ENCODE data around the gene CDC20B.
"Not testable (repeated sequence)": the region's sequence is repeated elsewhere in the genome, so short reads cannot be mapped to it uniquely, and the experiment has no call there.

CDC20B gene

DNA sequence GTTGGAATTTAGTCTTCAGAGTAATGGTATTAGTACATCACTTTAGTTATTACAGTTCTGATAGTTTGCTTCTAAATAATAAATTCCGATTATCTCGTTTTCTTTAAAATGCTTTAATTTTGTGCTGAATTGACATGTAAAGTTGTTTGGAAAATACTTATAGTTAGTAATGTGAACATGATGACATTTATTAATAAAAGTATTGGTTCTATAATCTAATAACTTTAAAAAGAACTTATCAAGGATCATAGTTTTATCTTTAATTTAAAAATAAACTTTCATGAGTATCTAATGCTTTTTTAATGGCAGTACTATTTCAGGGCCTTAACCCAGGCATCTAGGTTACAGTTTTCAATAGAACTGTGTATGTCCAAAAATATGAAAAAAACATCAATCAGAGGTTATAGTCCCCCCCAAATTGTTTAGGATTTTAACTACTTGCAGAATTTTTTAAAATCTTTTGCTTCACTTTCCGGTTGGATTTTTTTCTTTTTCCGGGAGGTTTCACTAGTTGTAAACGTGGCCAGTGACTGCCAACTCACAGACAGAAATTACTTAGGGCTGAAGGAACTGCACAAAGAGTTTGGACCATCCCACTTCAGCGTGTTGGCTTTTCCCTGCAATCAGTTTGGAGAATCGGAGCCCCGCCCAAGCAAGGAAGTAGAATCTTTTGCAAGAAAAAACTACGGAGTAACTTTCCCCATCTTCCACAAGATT, 12.3 kb downstream of the CDC20B start:
- DNase-seq, result no peak

GRCh38 chr5:55159763-55160492, 13.0 kb downstream of the CDC20B start, which contains the start of gene GPX8:
GPX8 (plus strand) TSS chr5:55160171; CDS start chr5:55160193, 22 bp downstream.
- no peak for DNase-seq

DNA sequence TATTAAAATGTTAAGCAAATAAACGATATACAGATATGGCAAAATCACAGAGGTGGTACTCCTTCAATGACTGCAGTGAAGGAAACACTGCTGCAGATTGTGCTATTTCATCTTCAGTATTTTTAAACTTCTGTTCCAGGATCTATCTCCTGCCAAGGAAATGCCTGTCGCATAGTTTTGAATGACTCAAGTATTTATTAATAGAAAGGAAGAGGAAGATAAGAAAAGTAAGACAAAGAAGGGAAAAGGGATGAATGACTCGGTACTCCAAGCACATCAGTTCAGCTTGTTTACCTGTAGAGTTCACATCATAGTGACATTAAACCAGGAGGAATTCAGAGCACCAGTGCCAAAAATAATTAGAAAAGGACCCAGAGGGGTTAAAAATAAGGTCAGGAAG, 18.1 kb downstream of the CDC20B start:
- no peak for DNase-seq

GRCh38 chr5:55151923-55152842, 20.8 kb downstream of the CDC20B start:
- no peak for DNase-seq

DNA sequence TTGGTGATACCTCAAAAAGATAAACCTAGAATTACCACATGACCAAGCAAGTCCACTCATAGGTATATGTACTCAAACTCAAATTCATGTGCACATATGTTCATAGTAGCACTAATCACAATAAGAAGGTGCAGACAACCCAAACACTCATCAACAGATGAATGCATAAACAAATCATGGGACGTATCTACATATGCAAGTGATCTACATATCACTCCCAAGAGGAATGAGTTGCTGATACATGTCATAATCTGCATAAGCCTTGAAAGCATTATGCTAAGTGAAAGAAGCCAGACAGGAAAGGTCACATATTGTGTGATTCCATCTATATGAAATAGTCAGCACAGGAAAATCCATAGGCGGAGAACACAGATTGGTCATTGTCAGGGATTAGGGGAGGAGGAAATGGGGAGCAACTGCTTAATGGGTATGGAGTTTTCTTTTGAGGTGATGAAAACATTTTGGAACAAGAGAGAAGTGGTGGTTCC, 23.6 kb downstream of the CDC20B start:
- no peak for DNase-seq

DNA sequence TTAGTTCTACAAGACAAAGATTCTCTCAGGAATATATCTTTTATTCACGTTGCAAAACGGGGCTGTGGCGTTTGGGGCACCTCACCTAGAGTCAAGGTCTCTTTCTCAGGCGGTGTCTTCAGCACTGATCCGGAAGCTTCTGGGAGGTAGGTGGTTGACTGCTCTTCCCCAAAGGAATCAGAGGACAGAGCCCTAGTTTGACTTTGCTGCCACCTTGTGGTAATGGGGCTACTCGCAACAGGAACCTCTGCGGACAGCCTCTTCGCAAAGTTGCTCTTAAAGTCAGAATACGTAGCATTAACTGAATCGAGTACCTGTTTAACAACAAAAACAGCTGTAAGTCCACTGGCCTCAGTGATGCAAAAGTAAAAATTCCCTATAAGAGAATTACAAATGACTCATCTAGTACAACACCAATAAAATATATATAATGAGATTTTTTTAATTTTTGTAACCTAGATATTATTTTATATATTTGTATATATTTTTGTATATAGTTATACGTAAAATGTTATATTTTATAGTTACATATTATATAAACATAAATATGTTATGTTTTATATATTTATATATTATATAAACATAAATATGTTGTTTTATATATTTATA, 26.3 kb downstream of the CDC20B start:
- DNase-seq, result peak; percentile 27

- no peak for DNase-seq
Observed at GRCh38 chr5:55146080-55146479, 26.9 kb downstream of the CDC20B start.

GRCh38 chr5:55143624-55144023, 29.4 kb downstream of the CDC20B start:
- no peak for DNase-seq

DNA sequence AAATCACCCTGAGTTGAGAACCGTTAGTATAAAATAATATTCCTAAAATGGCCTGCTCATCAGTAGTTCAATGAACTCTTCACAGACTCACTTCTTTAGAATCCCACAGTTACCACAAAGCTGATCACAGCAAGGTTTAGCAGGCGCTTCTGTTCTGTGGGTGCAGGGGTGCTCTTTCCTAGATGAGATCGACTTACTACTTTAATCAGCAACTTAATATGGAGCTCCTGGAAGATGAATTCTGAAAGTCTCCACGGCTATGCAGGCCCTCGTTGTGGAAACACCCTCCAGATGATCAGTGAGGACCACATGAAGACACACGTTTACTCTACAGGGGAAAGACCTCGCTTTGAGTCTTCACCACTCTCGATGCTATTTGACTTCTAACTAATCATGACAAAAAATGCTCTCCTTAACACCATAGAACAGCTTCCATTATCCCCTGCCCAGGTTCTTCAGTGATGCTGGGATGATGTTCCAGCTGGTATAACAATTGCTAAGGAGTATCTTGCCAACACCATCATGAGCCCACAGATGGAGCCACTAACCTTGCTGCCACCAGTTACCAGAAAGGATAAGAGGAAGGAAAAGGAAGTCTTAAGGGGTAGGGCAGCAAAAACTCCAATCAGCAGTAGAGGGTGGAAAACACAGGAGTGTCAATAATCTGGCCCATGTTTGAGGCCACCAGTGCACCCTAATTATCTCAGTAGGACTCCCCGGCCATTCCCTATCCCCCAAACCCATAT, 30.9 kb downstream of the CDC20B start:
- no peak for DNase-seq

DNA sequence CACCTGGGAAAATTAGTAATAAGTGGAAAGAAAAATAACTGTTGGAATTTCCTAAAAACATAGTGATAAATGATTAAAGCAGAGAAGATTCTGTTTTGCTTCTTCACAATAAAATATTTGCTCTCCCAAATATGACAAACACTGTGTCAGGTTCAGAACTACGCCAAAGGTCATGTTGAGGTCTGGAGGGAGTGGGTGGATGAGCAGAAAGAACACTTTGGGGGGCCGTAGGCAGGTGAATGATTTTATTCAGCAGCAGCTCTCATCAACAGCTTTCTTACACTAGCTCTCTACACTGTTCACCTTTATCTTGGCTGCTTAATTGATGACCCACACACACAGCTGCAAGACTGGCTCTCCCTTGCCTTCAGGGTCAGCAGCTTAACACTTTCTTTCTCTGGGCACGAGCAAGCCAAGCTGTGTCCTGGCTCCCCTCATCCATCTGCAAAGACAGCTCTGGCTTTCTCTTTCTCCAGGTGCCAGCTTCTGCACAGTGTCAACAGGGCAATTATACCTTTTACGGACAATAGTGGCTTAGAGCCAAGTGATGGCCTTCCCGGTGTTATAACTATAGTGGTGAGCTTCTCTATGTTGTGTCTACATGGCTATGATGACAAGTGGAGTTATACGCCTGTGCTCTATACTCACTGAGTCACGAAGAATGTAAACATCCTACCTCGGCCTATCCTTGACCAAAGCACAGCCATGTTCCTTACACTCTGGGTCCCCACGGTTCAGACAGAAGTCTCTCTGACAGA, 31.9 kb downstream of the CDC20B start:
- no peak for DNase-seq

DNA sequence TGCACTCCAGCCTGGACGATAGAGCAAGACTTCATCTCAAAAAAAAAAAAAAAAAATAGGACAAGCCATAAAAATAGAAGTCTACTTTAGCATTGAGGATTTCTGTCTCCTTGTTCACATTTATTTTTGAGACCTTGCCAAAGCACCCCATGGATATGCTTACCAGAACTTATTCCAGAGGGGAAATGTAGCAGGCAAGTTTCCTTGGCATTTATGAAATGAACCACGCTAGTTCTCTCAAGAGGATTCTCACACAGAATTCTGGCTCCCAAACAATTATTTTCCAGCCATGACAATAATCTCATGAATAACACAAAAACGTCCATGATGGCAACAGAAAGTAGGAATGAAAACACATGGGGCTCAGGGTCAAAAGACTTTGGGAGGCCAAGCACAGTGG, 36.5 kb downstream of the CDC20B start:
- no peak for DNase-seq

DNA sequence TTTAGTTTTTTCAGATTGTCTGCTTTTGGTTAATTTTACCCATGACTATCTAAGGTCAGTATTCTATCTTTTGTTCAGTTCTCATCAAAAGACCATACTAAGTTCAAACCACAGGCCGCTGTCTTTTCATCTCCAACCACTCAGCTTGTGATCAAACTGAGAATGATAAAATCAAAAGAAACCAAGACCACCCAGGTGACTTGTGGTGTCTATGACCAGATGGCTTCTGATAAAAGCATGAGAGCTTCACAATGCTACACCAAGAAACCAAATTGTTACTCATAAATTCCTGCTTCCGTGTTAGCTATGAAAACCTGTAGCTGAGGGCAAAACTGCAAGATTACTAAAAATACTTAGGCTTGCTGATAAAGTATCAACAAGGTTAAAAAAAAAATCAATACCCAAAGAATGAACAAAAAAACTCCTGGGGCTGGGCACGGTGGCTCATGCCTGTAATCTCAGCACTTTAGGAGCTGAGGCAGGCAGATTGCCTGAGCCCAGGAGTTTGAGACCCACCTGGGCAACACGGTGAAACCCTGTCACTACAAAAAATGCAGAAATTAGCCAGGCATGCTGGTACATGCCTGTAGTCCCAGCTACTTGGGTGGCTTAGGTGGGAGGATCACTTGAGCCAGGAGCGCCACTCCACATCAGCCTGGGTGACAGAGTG, 38.8 kb downstream of the CDC20B start:
- no peak for DNase-seq

- DNase-seq, result no peak
Observed at GRCh38 chr5:55123365-55123764, 49.6 kb downstream of the CDC20B start.

DNA sequence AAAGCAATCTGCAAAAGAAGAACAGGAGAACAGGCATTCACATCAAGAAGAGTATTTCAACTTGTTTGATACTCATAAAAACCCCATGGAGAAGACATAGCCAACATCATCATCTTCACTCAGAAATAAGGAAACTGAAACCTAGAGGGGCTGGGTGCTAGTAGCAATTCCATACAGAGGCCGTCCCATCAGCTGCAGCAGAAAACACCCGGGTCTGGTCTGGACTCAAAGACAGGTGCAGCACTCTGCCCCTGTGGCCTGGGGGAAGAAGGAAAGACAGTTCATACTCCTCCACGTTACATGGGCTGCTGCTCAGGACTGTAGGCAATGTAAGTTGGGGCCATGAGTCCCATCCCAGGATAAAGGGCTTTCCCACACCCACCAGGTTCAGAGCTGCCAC, 58.9 kb downstream of the CDC20B start:
- no peak for DNase-seq

DNA sequence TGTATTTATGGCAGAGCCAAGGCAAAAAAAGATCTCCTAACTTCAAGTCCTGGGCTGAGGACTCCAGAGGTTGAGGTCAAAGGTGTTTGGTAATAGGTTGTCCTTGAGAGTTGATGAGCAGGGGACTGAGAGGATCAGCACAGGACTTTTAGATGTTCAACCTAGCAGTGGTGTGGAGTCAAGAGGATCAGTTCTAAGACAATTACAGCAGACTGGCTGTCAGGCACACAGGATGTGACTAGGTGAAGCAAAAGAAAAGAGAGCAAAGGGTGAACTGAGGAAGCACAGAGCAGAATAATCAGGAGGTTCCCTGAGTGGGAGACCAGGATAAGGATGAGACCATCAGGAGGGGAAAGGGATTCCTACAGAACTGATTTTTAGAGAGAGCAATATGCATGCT, 59.6 kb downstream of the CDC20B start:
- no peak for DNase-seq

DNA sequence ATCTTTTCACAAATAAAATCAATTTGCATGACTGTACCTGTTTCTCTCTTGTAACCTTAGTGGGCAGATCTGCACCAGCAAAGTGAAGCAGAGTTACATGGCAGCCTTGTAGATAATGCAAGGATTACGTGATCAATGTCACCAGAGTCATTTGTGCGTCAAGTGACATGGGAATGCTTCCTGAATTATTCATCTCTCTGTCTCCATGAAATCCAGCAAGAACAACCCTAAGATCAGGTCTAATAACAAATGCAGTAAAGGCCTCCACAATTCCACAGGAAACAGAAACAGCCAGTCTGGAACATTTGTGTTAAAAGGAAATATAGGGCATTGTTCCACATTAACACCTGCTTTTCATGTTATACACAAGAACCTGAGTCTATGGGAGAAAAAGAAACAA, 62.8 kb downstream of the CDC20B start:
- no peak for DNase-seq

- DNase-seq, result no peak
Observed at GRCh38 chr5:55108661-55109060, 64.3 kb downstream of the CDC20B start.

DNA sequence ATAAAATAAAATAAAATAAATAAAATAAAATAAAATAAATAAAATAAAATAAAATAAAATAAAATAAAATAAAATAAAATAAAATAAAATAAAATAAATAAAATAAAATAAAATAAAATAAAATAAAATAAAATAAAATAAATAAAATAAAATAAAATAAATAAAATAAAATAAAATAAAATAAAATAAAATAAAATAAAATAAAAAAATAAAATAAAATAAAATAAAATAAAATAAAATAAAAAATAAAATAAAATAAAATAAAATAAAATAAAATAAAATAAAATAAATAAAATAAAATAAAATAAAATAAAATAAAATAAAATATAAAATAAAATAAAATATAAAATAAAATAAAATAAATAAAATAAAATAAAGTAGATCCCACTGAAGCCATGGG, 67.0 kb downstream of the CDC20B start:
- not testable (repeated sequence) for DNase-seq

DNA sequence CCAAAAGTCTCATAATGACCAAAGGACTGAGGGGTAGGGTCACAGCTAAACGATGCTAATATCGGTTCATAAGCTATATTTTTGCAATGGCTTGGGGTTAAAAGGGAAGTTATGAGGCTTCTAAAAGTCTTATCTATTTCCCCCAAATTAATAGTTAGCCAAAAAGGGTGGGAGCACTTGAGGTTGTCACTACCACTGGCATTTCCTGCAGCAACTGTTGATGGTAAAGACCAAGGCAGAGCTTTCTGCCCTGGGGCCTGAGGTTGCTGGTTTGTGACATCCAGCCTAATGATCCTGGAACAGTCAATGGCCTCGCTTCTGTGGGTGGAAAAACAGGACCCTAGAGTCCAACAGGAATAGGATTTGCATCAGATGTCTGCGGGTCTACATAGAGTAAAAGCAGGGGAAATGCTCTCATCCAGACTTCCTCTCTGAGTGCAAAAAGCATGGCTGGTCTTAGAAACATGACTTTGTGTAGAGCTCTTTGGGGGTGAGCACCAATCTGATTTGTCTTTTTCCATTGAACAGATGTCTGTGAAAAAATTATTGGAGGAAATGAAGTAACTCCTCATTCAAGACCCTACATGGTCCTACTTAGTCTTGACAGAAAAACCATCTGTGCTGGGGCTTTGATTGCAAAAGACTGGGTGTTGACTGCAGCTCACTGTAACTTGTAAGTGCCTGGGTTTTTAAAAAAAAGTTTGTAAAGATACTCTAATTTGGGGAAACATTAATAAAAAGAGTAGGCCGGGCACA, 67.9 kb downstream of the CDC20B start:
- no peak for DNase-seq

All from DMS79 (cell line).